GM12892 (cell line): ENCODE measurements around the gene PSMA4.

ENCODE experiments used
- POLR2A ChIP-seq: IDR thresholded peaks from 2 replicates; pipeline ENCODE4 v1.6.1; 2011; ENCODE audit warnings: low read depth, low read length, control low read depth
- POLR2AphosphoS5 ChIP-seq: IDR thresholded peaks from 2 replicates; pipeline ENCODE4 v1.6.1; 2011; ENCODE audit warnings: low read depth, low read length, control low read depth

DNA sequence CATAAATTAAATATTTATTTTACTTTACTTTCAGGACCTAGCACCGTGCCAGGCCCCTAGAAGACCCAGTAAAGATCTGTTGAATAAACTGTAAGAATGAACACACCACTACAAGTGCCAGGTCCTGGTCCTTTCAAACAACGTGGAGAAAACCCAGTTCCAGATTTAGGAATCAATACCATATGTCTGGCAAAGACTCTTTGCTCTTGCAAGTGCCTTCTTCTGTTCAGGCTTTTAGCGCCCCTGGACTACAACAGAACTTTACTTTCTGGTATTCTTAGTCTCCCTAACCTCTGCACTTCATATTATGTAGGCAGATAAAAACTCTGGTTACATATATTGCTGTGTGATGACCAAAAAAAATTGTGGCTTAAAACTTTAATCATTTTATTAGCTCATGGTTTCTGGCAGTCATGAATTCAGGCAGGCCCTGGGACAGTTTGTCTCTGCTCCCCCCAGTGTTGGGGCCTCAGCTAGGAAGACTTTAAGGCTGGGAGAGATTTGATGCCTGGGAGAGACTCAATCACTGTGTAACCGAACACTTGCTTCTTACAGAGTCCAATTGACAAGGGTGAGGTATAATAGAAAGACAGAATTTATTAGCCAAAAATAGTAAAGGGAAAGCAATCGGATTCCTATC, 2.9 kb upstream of the PSMA4 start:
- no peak for TF ChIP-seq POLR2AphosphoS5
- no peak for TF ChIP-seq POLR2A
